Stimulated activated naive B cell treated with anti-CD40 and anti-IgM and Interleukin-4, amounts not matched to agents 10 μg/mL and 1 μg/mL and 100 μg/mL, for 72 hours (primary cell): ENCODE results near the gene XPO6.
A peak's percentile ranks its signal among the peaks of the same experiment; 100 is the strongest.

Experiments
- ATAC-seq, 2 donors: fragments of 150-1000 bp; cut with Tn5 transposase; replicated peaks; 2 replicates each; pipeline ENCODE4 v1.10.0; 2021; ENCODE audit warnings: moderate library complexity in 1 of 2
- DNase-seq: peaks from one replicate; pipeline ENCODE4 v3.0.0; 2021
- H3K27ac Mint-ChIP-seq: one replicate; pipeline ENCODE4 v1.8.0; 2022; ENCODE audit warnings: mild to moderate bottlenecking, mixed read lengths
- H3K27me3 Mint-ChIP-seq, 2 donors: one replicate each; pipeline ENCODE4 v1.8.0; 2022; ENCODE audit warnings: mixed read lengths in 2 of 2
- H3K36me3 Mint-ChIP-seq, 2 donors: one replicate each; pipeline ENCODE4 v1.8.0; 2022; ENCODE audit warnings: mixed read lengths in 2 of 2, mild to moderate bottlenecking in 1 of 2
- H3K4me1 Mint-ChIP-seq, 2 donors: one replicate each; pipeline ENCODE4 v1.8.0; 2022; ENCODE audit warnings: mixed read lengths in 2 of 2, mild to moderate bottlenecking in 1 of 2
- H3K4me3 Mint-ChIP-seq, 2 donors: one replicate each; pipeline ENCODE4 v1.8.0; 2022; ENCODE audit warnings: mild to moderate bottlenecking in 2 of 2, mixed read lengths in 2 of 2, moderate library complexity in 1 of 2
- H3K9me3 Mint-ChIP-seq, 2 donors: one replicate each; pipeline ENCODE4 v1.8.0; 2022; ENCODE audit warnings: mixed read lengths in 2 of 2, mild to moderate bottlenecking in 1 of 2

XPO6 gene

GRCh38 chr16:28085389-28086171 lies 126.2 kb downstream of the XPO6 start:
- Mint-ChIP-seq H3K9me3 (peaks cover 0 to 2% of the 10 kb centered on the region in 2 donors), H3K27me3 (no peaks in the 10 kb centered on the region)

DNA sequence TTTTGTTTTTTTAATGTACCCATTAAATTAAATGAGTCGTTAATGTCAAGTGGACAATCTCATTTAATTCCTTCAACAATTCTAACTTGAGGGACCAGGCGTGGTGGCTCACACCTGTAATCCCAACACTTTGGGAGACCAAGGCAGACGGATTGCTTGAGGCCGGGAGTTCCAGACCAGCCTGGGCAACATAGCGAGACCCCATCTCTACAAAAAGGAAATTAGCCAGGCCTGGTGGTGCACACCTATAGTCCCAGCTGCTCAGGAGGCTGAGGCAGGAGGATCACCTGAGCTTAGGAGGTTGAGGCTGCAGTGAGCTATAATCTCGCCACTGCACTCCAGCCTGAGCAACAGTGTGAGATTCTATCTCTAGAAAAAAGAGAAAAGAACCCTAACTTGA lies 127.6 kb downstream of the XPO6 start:
- H3K4me1 Mint-ChIP-seq: peaks cover under 1 to 1% of the 10 kb centered on the region in 2 donors
- ATAC-seq (no peak), DNase-seq (no peak)
- H3K27me3 Mint-ChIP-seq: no peaks in the 10 kb centered on the region
- H3K36me3 Mint-ChIP-seq: peaks cover 0 to 5% of the 10 kb centered on the region in 2 donors
- no peak overlapping the region for H3K27ac Mint-ChIP-seq
- no peaks in the 10 kb centered on the region for H3K9me3 Mint-ChIP-seq
- H3K4me3 Mint-ChIP-seq: no peak overlapping the region

More at GRCh38 chr16:28085389-28086171, 126.2 kb downstream of the XPO6 start:
- H3K4me3 Mint-ChIP-seq: no peak overlapping the region
- peaks cover 9 to 10% of the 10 kb centered on the region in 2 donors for H3K4me1 Mint-ChIP-seq
- H3K36me3 Mint-ChIP-seq: peaks cover 2 to 9% of the 10 kb centered on the region in 2 donors
- H3K27ac Mint-ChIP-seq: no peak overlapping the region
- DNase-seq (no peak), ATAC-seq (no peak)

DNA sequence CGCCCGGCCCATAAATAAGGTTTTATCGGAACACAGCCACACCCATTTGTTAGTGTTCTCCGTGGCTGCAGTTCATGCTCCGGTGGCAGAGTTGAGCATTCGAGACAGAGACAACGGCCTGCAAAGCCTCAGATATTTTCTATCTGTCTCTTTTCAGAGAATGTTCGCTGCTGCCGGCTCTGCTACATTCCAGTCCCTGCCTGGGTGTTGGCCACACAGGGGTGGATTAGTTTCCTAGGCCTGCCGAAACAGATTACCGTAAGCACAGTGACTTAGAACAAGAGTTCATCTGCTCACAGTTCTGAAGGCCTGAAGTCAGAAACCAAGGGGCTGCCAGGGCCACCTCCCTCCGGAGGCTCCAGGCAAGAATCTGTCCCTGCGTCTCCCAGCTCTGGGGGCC lies 129.1 kb downstream of the XPO6 start:
- H3K27ac Mint-ChIP-seq: no peak overlapping the region
- H3K36me3 Mint-ChIP-seq: peaks cover 0 to 4% of the 10 kb centered on the region in 2 donors
- H3K9me3 Mint-ChIP-seq: no peaks in the 10 kb centered on the region
- H3K27me3 Mint-ChIP-seq: no peaks in the 10 kb centered on the region
- H3K4me3 Mint-ChIP-seq: no peak overlapping the region
- ATAC-seq: no peak
- DNase-seq: no peak
- H3K4me1 Mint-ChIP-seq: no peaks in the 10 kb centered on the region

GRCh38 chr16:28081391-28081968 lies 130.3 kb downstream of the XPO6 start:
- DNase-seq: no peak
- peaks cover 0 to 4% of the 10 kb centered on the region in 2 donors for H3K36me3 Mint-ChIP-seq
- H3K9me3 Mint-ChIP-seq: no peaks in the 10 kb centered on the region
- peak overlapping the region; percentile 69 for H3K27ac Mint-ChIP-seq
- no peak overlapping the region for H3K4me3 Mint-ChIP-seq
- H3K27me3 Mint-ChIP-seq: no peaks in the 10 kb centered on the region
- H3K4me1 Mint-ChIP-seq: no peaks in the 10 kb centered on the region
- ATAC-seq: no peak

DNA sequence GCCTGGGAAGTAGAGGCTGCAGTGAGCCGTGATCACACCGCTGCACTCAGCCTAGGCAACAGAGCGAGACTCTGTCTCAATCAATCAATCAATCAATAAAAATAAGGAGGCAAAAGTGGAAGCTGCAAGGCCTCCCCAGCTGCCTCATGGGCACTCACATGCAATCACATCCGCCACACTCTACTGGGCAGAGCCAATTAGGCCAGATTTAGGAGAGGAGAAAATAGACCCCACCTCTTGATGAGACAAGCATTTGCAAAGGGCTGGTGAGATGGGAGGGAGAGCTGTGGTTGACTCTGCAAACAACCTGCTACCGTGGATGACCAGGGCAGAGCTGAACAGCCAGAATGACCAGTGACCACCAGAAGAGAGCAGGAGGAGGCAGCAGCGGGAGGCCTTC lies 133.5 kb downstream of the XPO6 start:
- Mint-ChIP-seq H3K27me3 (peaks cover 5% of the 10 kb centered on the region in 2 donors), H3K27ac (no peak overlapping the region)

DNA sequence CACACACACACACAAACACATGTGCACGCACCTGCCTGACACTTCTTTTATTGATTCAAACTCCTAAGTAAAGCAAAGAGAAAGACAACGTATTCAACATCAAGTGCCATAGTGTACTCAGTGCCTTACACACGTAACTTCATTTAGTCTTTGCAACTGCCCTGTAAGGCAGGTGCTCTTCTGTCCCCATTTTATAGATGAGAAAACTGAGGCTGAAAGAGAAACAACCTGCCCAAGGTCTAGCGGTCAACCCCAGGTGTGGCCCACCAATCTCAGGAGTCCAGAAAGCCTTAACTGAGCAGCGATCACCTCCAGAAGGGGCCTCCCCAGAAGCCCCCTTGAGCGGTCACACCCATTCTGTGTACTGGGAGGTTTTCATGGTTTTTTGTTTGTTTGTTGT lies 137.9 kb downstream of the XPO6 start:
- Mint-ChIP-seq H3K27me3 (peaks cover 10 to 15% of the 10 kb centered on the region in 2 donors), H3K27ac (no peak overlapping the region), H3K4me1 (peaks cover 0 to 7% of the 10 kb centered on the region in 2 donors), H3K4me3 (no peak overlapping the region), H3K36me3 (no peaks in the 10 kb centered on the region), H3K9me3 (peaks cover 4 to 5% of the 10 kb centered on the region in 2 donors)
- ATAC-seq (no peak), DNase-seq (no peak)

More for the DNA sequence above, 133.5 kb downstream of the XPO6 start:
- DNase-seq (no peak), ATAC-seq (no peak)
- Mint-ChIP-seq H3K4me1 (no peaks in the 10 kb centered on the region), H3K9me3 (peaks cover under 1% of the 10 kb centered on the region in 2 donors), H3K4me3 (no peak overlapping the region), H3K36me3 (no peaks in the 10 kb centered on the region)

GRCh38 chr16:28072087-28072486 lies 139.7 kb downstream of the XPO6 start:
- H3K36me3 Mint-ChIP-seq: no peaks in the 10 kb centered on the region
- DNase-seq: no peak
- H3K4me1 Mint-ChIP-seq: peaks cover 0 to 7% of the 10 kb centered on the region in 2 donors
- ATAC-seq: no peak
- H3K9me3 Mint-ChIP-seq: peaks cover 4 to 5% of the 10 kb centered on the region in 2 donors
- no peak overlapping the region for H3K27ac Mint-ChIP-seq
- H3K4me3 Mint-ChIP-seq: no peak overlapping the region
- peaks cover 14 to 21% of the 10 kb centered on the region in 2 donors for H3K27me3 Mint-ChIP-seq

DNA sequence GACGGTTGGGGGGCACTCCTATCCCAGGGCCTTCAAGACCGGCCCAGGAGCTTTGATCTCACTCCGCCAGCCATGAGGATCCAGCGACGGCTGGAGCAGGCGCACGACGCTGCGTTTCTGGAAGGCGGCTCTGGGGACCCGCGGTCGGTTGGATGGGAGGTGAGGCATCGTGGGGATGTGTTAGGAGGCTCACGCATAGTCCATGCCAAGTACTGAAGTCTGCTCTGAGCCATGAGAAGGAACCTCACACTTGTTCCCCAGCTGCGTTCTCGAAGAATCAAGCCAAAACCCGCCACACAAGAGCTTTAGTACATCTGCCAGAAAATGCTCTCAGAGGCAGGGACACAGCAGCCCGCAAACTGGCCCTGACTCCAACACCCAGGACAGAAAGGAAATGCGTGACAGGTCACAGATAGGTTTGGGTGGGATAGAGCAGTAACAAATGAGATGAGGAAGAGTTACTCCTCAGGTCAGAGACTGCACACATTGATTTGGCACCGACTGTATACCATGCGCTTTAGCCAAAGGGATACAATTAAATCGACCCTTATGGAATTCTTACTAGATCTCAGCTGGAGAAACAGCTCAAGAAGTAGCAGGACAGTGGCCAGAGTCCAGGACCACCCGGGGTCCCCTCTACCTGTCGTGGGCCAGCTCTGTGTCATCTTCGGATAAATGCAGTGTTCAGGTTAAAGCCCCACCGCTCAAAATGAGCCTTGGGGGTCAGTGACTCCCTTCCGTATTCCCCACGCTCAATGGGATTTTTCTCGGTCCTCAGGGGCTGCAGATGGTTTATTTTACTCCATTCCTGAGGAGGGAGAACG lies 141.6 kb downstream of the XPO6 start:
- peak; percentile 8 to 28 for ATAC-seq
- H3K36me3 Mint-ChIP-seq: no peaks in the 10 kb centered on the region
- no peak for DNase-seq
- H3K9me3 Mint-ChIP-seq: peaks cover 4 to 5% of the 10 kb centered on the region in 2 donors
- peaks cover 0 to 7% of the 10 kb centered on the region in 2 donors for H3K4me1 Mint-ChIP-seq
- peaks cover 26 to 32% of the 10 kb centered on the region in 2 donors for H3K27me3 Mint-ChIP-seq
- no peak overlapping the region for H3K27ac Mint-ChIP-seq
- no peak overlapping the region for H3K4me3 Mint-ChIP-seq

- Mint-ChIP-seq H3K27ac (no peak overlapping the region), H3K27me3 (peaks cover 32 to 42% of the 10 kb centered on the region in 2 donors), H3K4me3 (no peak overlapping the region), H3K36me3 (no peaks in the 10 kb centered on the region), H3K4me1 (peaks cover 0 to 7% of the 10 kb centered on the region in 2 donors), H3K9me3 (peaks cover 4 to 5% of the 10 kb centered on the region in 2 donors)
- no peak for ATAC-seq
- DNase-seq: no peak
Measured at GRCh38 chr16:28068976-28069375, 142.8 kb downstream of the XPO6 start.

DNA sequence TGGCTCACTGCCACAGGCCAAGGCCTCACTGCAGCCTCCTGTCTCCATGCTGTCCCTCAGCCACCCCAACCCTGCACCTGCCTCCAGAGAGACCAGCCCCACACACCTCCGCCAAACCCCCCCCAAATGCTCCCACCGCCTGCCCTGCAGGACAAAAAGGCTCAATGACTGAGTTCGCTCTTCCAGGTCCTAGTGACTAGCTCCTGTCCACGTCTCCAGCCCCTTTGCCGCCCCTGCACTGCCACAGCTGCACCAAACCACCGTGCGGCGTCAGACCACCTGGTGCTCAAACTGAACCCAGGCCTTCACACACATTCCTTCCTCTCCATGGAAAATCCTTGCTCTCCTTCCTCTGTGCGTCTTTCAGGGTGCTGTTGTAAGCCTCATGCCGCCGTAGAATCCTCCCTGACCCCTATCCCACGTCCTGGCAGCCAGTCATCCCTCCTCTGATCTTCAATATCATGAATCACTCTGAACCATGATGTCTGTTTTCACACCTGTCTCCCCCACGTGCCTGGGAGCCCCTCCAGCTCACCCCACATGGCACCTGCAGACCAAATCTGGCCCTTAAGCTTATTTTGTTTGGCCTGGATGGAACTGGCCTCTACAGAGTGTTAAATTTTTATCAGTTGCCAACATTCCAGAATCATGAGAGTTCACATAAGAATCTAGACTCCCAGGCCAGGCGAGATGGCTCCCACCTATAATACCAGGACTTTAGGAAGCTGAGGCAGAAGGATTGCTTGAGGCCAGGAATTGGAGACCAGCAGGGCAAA lies 144.0 kb downstream of the XPO6 start:
- Mint-ChIP-seq H3K27me3 (peaks cover 27 to 39% of the 10 kb centered on the region in 2 donors), H3K4me3 (no peak overlapping the region), H3K27ac (no peak overlapping the region), H3K9me3 (peaks cover 0 to under 1% of the 10 kb centered on the region in 2 donors), H3K36me3 (no peaks in the 10 kb centered on the region), H3K4me1 (peaks cover 0 to 7% of the 10 kb centered on the region in 2 donors)
- no peak for ATAC-seq
- DNase-seq: no peak

- no peak overlapping the region for H3K4me3 Mint-ChIP-seq
- peaks cover 5% of the 10 kb centered on the region in 2 donors for H3K4me1 Mint-ChIP-seq
- H3K27me3 Mint-ChIP-seq: peaks cover 50 to 54% of the 10 kb centered on the region in 2 donors
- H3K27ac Mint-ChIP-seq: no peak overlapping the region
- H3K9me3 Mint-ChIP-seq: no peaks in the 10 kb centered on the region
- DNase-seq (no peak), ATAC-seq (no peak)
- no peaks in the 10 kb centered on the region for H3K36me3 Mint-ChIP-seq
Measured at GRCh38 chr16:28064706-28065249, 147.0 kb downstream of the XPO6 start.

GRCh38 chr16:28064150-28064549 lies 147.6 kb downstream of the XPO6 start:
- Mint-ChIP-seq H3K9me3 (no peaks in the 10 kb centered on the region), H3K27ac (no peak overlapping the region), H3K36me3 (no peaks in the 10 kb centered on the region), H3K4me3 (no peak overlapping the region), H3K4me1 (peaks cover 5% of the 10 kb centered on the region in 2 donors), H3K27me3 (peaks cover 56 to 60% of the 10 kb centered on the region in 2 donors)
- ATAC-seq: no peak
- no peak for DNase-seq

DNA sequence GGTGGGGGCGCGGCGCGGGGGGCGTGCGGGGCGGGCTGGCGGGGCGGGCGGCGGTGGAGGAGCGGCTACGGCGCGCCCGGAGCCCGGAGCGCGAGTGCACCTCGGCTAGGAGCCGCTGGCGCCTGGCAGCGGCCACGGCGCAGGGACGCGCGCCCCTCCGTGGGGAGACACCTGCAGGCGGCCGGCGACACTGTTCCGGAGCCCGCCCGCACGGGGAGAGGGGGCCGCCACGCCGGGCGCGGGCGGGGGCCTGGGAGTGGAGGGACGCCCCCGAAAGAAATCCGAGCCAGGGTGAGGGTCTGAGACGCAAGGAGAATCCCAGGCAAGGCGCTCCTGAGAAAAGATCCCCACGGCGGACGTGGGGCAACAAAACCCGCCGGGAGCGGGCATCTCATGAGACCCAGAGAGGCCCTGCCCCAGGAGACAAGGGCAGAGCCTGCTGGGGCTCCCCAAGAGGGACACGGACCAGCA lies 148.1 kb downstream of the XPO6 start, which contains the start of gene GSG1L:
Gene GSG1L, minus strand, starts transcription at position 124 of the 471 bp plus-strand sequence. CDS start 290 bp downstream, outside the sequence.
- Mint-ChIP-seq H3K36me3 (no peaks in the 10 kb centered on the region), H3K9me3 (no peaks in the 10 kb centered on the region), H3K4me1 (peaks cover 5% of the 10 kb centered on the region in 2 donors), H3K27ac (peak within 1 kb of the TSS; percentile 62), H3K4me3 (peak within 1 kb of the TSS; percentile 50 to 77), H3K27me3 (peaks cover 60 to 65% of the 10 kb centered on the region in 2 donors)
- DNase-seq (no peak), ATAC-seq (peak; percentile 52 to 55)
